ENCODE measurements around the gene TMEM101. TPM values are rescaled to one million over a fixed set of nuclear protein-coding genes. Genes with fewer than 3 reads are reported as not detected.

TMEM101 gene
- total and polyA plus RNA-seq, 2 donors: 23.8 to 28.7 TPM

GRCh38 chr17:44005527-44006271, 9.1 kb downstream of the TMEM101 start:
- no peak for DNase-seq (ENCODE audit: low read depth in 6 of 9, low spot score in 9 of 9)
- no peak overlapping the region for H3K27ac ChIP-seq (ENCODE audit: low read depth in 1 of 2, low read length in 1 of 2)
- peaks cover 0 to 5% of the 10 kb centered on the region in 2 donors for H3K36me3 ChIP-seq (ENCODE audit: control insufficient read depth in 2 of 2, insufficient read depth in 2 of 2, low read length in 1 of 2)
- peaks cover 0 to 5% of the 10 kb centered on the region in 2 donors for H3K9me3 ChIP-seq (ENCODE audit: control insufficient read depth in 2 of 2, insufficient read depth in 1 of 2, low read length in 1 of 2)
- H3K4me1 ChIP-seq (ENCODE audit: control insufficient read depth in 2 of 2, insufficient read depth in 2 of 2, low read length in 2 of 2): peaks cover 18 to 39% of the 10 kb centered on the region in 2 donors
- peak overlapping the region in 1 of 2 donors; percentile 45 for H3K4me3 ChIP-seq (ENCODE audit: low read length in 2 of 2)
- WGBS: 5% methylated on average over 59 of the region's 59 CpGs
- H3K27me3 ChIP-seq (ENCODE audit: control insufficient read depth in 2 of 2, insufficient read depth in 1 of 2, low read length in 1 of 2): peaks cover 50 to 80% of the 10 kb centered on the region in 2 donors

GRCh38 chr17:44004761-44005526, 9.8 kb downstream of the TMEM101 start:
- peaks cover 50 to 87% of the 10 kb centered on the region in 2 donors for H3K27me3 ChIP-seq (ENCODE audit: control insufficient read depth in 2 of 2, insufficient read depth in 1 of 2, low read length in 1 of 2)
- H3K36me3 ChIP-seq (ENCODE audit: control insufficient read depth in 2 of 2, insufficient read depth in 2 of 2, low read length in 1 of 2): no peaks in the 10 kb centered on the region
- H3K4me3 ChIP-seq (ENCODE audit: low read length in 2 of 2): peak overlapping the region in 1 of 2 donors; percentile 20
- H3K9me3 ChIP-seq (ENCODE audit: control insufficient read depth in 2 of 2, insufficient read depth in 1 of 2, low read length in 1 of 2): peaks cover 0 to 5% of the 10 kb centered on the region in 2 donors
- H3K4me1 ChIP-seq (ENCODE audit: control insufficient read depth in 2 of 2, insufficient read depth in 2 of 2, low read length in 2 of 2): peaks cover 18 to 39% of the 10 kb centered on the region in 2 donors
- H3K27ac ChIP-seq (ENCODE audit: low read depth in 1 of 2, low read length in 1 of 2): no peak overlapping the region
- DNase-seq (ENCODE audit: low read depth in 6 of 9, low spot score in 9 of 9): no peak
- 4% methylated on average over 71 of the region's 71 CpGs for WGBS

DNA sequence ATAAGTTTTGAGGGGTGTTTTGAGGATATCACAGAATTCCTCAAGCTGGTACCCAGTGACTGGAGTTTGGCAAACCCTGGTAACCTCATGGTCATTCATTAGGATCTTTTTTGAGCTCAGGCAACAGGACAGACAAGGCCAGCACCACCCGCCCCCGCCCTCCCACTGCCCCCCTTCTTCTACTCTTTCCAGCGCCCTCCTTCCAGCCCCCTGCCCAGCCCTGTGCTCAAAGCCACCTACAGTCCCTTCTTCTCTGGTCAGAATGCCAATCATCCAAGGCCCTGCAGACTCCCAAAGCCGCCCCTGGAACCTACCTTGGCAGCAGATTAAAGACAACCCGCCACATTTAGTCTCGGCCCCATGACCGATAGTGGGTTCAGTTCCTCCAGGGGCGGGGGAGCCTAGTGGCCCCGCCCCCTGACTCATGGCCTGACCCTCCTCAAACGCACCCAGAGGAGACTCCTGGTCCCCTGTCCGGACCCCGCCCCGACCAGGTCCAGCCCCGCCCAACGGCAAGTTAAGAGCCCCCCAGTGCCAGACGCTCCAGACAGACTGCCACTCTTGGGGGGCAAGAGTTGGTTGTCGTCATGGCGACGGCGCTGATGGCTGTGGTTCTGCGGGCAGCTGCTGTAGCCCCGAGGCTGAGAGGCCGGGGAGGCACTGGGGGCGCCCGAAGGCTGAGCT, 10.5 kb downstream of the TMEM101 start, which contains the start of gene NAGS:
Gene NAGS (plus strand): TSS at position 546 of the 684 bp plus-strand sequence. CDS start 42 bp downstream, at position 588.
- Histone ChIP-seq H3K27me3 (ENCODE audit: control insufficient read depth in 2 of 2, insufficient read depth in 1 of 2, low read length in 1 of 2) (peaks cover 50 to 92% of the 10 kb centered on the region in 2 donors), H3K4me1 (ENCODE audit: control insufficient read depth in 2 of 2, insufficient read depth in 2 of 2, low read length in 2 of 2) (peaks cover 18 to 39% of the 10 kb centered on the region in 2 donors), H3K4me3 (ENCODE audit: low read length in 2 of 2) (peak within 1 kb of the TSS in 1 of 2 donors; percentile 20), H3K36me3 (ENCODE audit: control insufficient read depth in 2 of 2, insufficient read depth in 2 of 2, low read length in 1 of 2) (no peaks in the 10 kb centered on the region), H3K27ac (ENCODE audit: low read depth in 1 of 2, low read length in 1 of 2) (no peak within 1 kb of the TSS), H3K9me3 (ENCODE audit: control insufficient read depth in 2 of 2, insufficient read depth in 1 of 2, low read length in 1 of 2) (peaks cover 0 to 5% of the 10 kb centered on the region in 2 donors)
- 16% methylated on average over 25 of the region's 25 CpGs for WGBS
- DNase-seq (ENCODE audit: low read depth in 6 of 9, low spot score in 9 of 9): no peak

GRCh38 chr17:44002141-44002848, 12.5 kb downstream of the TMEM101 start:
- H3K4me1 ChIP-seq (ENCODE audit: control insufficient read depth in 2 of 2, insufficient read depth in 2 of 2, low read length in 2 of 2): peaks cover 10 to 24% of the 10 kb centered on the region in 2 donors
- no peak overlapping the region for H3K27ac ChIP-seq (ENCODE audit: low read depth in 1 of 2, low read length in 1 of 2)
- DNase-seq (ENCODE audit: low read depth in 6 of 9, low spot score in 9 of 9): no peak
- peaks cover 46 to 91% of the 10 kb centered on the region in 2 donors for H3K27me3 ChIP-seq (ENCODE audit: control insufficient read depth in 2 of 2, insufficient read depth in 1 of 2, low read length in 1 of 2)
- peaks cover 0 to 5% of the 10 kb centered on the region in 2 donors for H3K9me3 ChIP-seq (ENCODE audit: control insufficient read depth in 2 of 2, insufficient read depth in 1 of 2, low read length in 1 of 2)
- no peak overlapping the region for H3K4me3 ChIP-seq (ENCODE audit: low read length in 2 of 2)
- WGBS: 87% methylated on average over 9 of the region's 9 CpGs
- no peaks in the 10 kb centered on the region for H3K36me3 ChIP-seq (ENCODE audit: control insufficient read depth in 2 of 2, insufficient read depth in 2 of 2, low read length in 1 of 2)

GRCh38 chr17:44001461-44001920, 13.3 kb downstream of the TMEM101 start:
- Histone ChIP-seq H3K4me1 (ENCODE audit: control insufficient read depth in 2 of 2, insufficient read depth in 2 of 2, low read length in 2 of 2) (peaks cover 6 to 17% of the 10 kb centered on the region in 2 donors), H3K27ac (ENCODE audit: low read depth in 1 of 2, low read length in 1 of 2) (no peak overlapping the region), H3K9me3 (ENCODE audit: control insufficient read depth in 2 of 2, insufficient read depth in 1 of 2, low read length in 1 of 2) (peaks cover 0 to 5% of the 10 kb centered on the region in 2 donors), H3K27me3 (ENCODE audit: control insufficient read depth in 2 of 2, insufficient read depth in 1 of 2, low read length in 1 of 2) (peaks cover 42 to 87% of the 10 kb centered on the region in 2 donors), H3K4me3 (ENCODE audit: low read length in 2 of 2) (no peak overlapping the region), H3K36me3 (ENCODE audit: control insufficient read depth in 2 of 2, insufficient read depth in 2 of 2, low read length in 1 of 2) (no peaks in the 10 kb centered on the region)
- 96% methylated on average over 2 of the region's 2 CpGs for WGBS
- no peak for DNase-seq (ENCODE audit: low read depth in 6 of 9, low spot score in 9 of 9)

DNA sequence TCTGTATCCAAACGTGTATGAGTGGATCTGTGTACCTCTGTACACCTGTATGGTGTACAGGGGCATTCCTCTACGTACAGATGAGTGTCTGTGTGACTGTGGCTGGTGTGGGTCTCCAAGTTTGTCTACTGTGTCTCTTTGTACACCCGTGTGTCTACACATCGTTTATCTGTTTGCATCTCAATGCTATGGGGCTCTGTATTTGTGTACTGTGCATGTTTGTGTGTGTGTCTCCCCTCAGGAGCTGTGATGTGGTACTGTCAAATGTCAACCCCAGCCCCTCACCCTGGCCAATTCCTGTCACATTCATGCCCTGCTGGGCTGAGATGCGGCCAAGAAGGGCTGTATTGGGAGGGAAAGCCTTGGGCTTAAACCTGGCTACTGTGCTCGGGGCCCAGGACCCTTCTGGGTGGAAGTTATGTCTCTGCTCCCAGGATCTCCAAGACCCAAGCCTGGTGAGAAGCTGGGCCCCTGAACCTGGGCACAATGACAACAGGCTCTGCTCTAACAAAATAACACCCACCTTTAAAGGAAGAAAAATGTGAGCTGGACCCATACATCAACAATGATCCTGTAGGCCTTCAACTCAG, 13.8 kb downstream of the TMEM101 start:
- WGBS: 90% methylated on average over 6 of the region's 6 CpGs
- peaks cover 37 to 87% of the 10 kb centered on the region in 2 donors for H3K27me3 ChIP-seq (ENCODE audit: control insufficient read depth in 2 of 2, insufficient read depth in 1 of 2, low read length in 1 of 2)
- H3K36me3 ChIP-seq (ENCODE audit: control insufficient read depth in 2 of 2, insufficient read depth in 2 of 2, low read length in 1 of 2): no peaks in the 10 kb centered on the region
- H3K27ac ChIP-seq (ENCODE audit: low read depth in 1 of 2, low read length in 1 of 2): no peak overlapping the region
- peaks cover 0 to 2% of the 10 kb centered on the region in 2 donors for H3K9me3 ChIP-seq (ENCODE audit: control insufficient read depth in 2 of 2, insufficient read depth in 1 of 2, low read length in 1 of 2)
- peaks cover under 1 to 12% of the 10 kb centered on the region in 2 donors for H3K4me1 ChIP-seq (ENCODE audit: control insufficient read depth in 2 of 2, insufficient read depth in 2 of 2, low read length in 2 of 2)
- no peak overlapping the region for H3K4me3 ChIP-seq (ENCODE audit: low read length in 2 of 2)
- DNase-seq (ENCODE audit: low read depth in 6 of 9, low spot score in 9 of 9): no peak

GRCh38 chr17:44000141-44000860, 14.5 kb downstream of the TMEM101 start:
- Histone ChIP-seq H3K9me3 (ENCODE audit: control insufficient read depth in 2 of 2, insufficient read depth in 1 of 2, low read length in 1 of 2) (no peaks in the 10 kb centered on the region), H3K4me3 (ENCODE audit: low read length in 2 of 2) (no peak overlapping the region), H3K27me3 (ENCODE audit: control insufficient read depth in 2 of 2, insufficient read depth in 1 of 2, low read length in 1 of 2) (peaks cover 34 to 87% of the 10 kb centered on the region in 2 donors), H3K27ac (ENCODE audit: low read depth in 1 of 2, low read length in 1 of 2) (no peak overlapping the region), H3K4me1 (ENCODE audit: control insufficient read depth in 2 of 2, insufficient read depth in 2 of 2, low read length in 2 of 2) (peaks cover 0 to 6% of the 10 kb centered on the region in 2 donors), H3K36me3 (ENCODE audit: control insufficient read depth in 2 of 2, insufficient read depth in 2 of 2, low read length in 1 of 2) (no peaks in the 10 kb centered on the region)
- 94% methylated on average over 12 of the region's 12 CpGs for WGBS
- no peak for DNase-seq (ENCODE audit: low read depth in 6 of 9, low spot score in 9 of 9)
